ENCODE data around the gene VAV3.

DNA sequence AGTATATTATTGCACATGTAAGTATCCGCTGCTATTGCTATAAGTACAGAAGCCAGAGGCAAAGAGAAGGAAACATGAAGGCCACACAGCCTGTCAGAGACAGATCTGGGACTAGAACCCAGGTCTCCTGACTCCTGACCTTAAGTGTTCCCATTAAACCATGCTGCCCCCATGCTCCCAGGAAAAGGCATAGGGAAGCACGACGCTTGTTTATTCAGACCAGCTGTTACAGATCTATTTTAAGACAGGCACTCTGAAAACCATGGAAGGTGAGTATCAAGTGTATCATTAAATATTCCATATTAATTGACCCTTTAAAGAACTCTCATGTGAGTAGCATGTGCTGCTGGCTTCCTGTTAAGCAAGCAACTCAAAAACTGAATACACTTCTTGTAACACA lies 11.4 kb downstream of the VAV3 start:
- TF ChIP-seq, protein P1, sequence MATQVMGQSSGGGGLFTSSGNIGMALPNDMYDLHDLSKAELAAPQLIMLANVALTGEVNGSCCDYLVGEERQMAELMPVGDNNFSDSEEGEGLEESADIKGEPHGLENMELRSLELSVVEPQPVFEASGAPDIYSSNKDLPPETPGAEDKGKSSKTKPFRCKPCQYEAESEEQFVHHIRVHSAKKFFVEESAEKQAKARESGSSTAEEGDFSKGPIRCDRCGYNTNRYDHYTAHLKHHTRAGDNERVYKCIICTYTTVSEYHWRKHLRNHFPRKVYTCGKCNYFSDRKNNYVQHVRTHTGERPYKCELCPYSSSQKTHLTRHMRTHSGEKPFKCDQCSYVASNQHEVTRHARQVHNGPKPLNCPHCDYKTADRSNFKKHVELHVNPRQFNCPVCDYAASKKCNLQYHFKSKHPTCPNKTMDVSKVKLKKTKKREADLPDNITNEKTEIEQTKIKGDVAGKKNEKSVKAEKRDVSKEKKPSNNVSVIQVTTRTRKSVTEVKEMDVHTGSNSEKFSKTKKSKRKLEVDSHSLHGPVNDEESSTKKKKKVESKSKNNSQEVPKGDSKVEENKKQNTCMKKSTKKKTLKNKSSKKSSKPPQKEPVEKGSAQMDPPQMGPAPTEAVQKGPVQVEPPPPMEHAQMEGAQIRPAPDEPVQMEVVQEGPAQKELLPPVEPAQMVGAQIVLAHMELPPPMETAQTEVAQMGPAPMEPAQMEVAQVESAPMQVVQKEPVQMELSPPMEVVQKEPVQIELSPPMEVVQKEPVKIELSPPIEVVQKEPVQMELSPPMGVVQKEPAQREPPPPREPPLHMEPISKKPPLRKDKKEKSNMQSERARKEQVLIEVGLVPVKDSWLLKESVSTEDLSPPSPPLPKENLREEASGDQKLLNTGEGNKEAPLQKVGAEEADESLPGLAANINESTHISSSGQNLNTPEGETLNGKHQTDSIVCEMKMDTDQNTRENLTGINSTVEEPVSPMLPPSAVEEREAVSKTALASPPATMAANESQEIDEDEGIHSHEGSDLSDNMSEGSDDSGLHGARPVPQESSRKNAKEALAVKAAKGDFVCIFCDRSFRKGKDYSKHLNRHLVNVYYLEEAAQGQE (IDR thresholded peaks at IDR 0.05; ENCODE audit: low read depth, low read length), result no peak
- TF ChIP-seq, protein P2, sequence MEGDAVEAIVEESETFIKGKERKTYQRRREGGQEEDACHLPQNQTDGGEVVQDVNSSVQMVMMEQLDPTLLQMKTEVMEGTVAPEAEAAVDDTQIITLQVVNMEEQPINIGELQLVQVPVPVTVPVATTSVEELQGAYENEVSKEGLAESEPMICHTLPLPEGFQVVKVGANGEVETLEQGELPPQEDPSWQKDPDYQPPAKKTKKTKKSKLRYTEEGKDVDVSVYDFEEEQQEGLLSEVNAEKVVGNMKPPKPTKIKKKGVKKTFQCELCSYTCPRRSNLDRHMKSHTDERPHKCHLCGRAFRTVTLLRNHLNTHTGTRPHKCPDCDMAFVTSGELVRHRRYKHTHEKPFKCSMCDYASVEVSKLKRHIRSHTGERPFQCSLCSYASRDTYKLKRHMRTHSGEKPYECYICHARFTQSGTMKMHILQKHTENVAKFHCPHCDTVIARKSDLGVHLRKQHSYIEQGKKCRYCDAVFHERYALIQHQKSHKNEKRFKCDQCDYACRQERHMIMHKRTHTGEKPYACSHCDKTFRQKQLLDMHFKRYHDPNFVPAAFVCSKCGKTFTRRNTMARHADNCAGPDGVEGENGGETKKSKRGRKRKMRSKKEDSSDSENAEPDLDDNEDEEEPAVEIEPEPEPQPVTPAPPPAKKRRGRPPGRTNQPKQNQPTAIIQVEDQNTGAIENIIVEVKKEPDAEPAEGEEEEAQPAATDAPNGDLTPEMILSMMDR (IDR thresholded peaks at IDR 0.05), result no peak
- TF ChIP-seq CHD2 (IDR thresholded peaks at IDR 0.05; ENCODE audit: low read length, partially characterized antibody), result no peak
- TF ChIP-seq POLR2AphosphoS5 (IDR thresholded peaks at IDR 0.05; ENCODE audit: low read depth, low read length), result no peak
- TF ChIP-seq JUND (IDR thresholded peaks at IDR 0.05), result no peak
- TF ChIP-seq EP300 (IDR thresholded peaks at IDR 0.05; ENCODE audit: borderline replicate concordance in 1 of 2, low read depth in 1 of 2, low read length in 1 of 2), result no peak
- TF ChIP-seq RAD21 (IDR thresholded peaks at IDR 0.05; ENCODE audit: low read length), result no peak
